ENCODE results near the gene GPT2.

GPT2 gene

GRCh38 chr16:46883690-46884512 lies at the start of gene GPT2:
GPT2 (plus strand) TSS chr16:46884362; CDS start chr16:46884716, 354 bp downstream.
- DNase-seq, result peak; percentile 87

GRCh38 chr16:46836534-46837530 lies 47.3 kb upstream of the GPT2 start:
- DNase-seq, result no peak

- DNase-seq, result no peak
Measured at GRCh38 chr16:46839986-46840443, 44.1 kb upstream of the GPT2 start.

- DNase-seq, result no peak
Measured at GRCh38 chr16:46842192-46842895, 41.8 kb upstream of the GPT2 start.

- DNase-seq, result no peak
Measured at GRCh38 chr16:46843898-46844642, 40.1 kb upstream of the GPT2 start.

GRCh38 chr16:46844771-46845170 lies 39.4 kb upstream of the GPT2 start:
- no peak for DNase-seq

GRCh38 chr16:46845952-46846351 lies 38.2 kb upstream of the GPT2 start:
- DNase-seq, result no peak

- no peak for DNase-seq
Measured at GRCh38 chr16:46848768-46849764, 35.1 kb upstream of the GPT2 start.

- DNase-seq, result no peak
Measured at GRCh38 chr16:46850619-46851555, 33.3 kb upstream of the GPT2 start.

- DNase-seq, result no peak
Measured at GRCh38 chr16:46852130-46852529, 32.0 kb upstream of the GPT2 start.

- peak; percentile 68 for DNase-seq
Measured at GRCh38 chr16:46853713-46854443, 30.3 kb upstream of the GPT2 start.

- no peak for DNase-seq
Measured at GRCh38 chr16:46854846-46855245, 29.3 kb upstream of the GPT2 start.

GRCh38 chr16:46855389-46855788 lies 28.8 kb upstream of the GPT2 start:
- DNase-seq, result no peak

GRCh38 chr16:46857368-46857945 lies 26.7 kb upstream of the GPT2 start:
- DNase-seq, result no peak

GRCh38 chr16:46858151-46858550 lies 26.0 kb upstream of the GPT2 start:
- no peak for DNase-seq

- peak; percentile 33 for DNase-seq
Measured at GRCh38 chr16:46859719-46860152, 24.4 kb upstream of the GPT2 start.

GRCh38 chr16:46862555-46863447 lies 21.4 kb upstream of the GPT2 start:
- no peak for DNase-seq
